ACHN (cell line): ENCODE data around the gene FCN1.
"Not testable (repeated sequence)": the region's sequence is repeated elsewhere in the genome, so short reads cannot be mapped to it uniquely, and the experiment has no call there.

Experiments used
- DNase-seq: peaks from one replicate; pipeline ENCODE4 v3.0.0-alpha.2; 2015
- in situ Hi-C: cut with HindIII; loops from 2 replicates; pipeline ENCODE4 v1.10.0; 2017; ENCODE audit warnings: low sequenced_read_pairs, low pct_ligation_motif_present, low pct_unique_long_range_greater_than_20kb

FCN1 gene

DNA sequence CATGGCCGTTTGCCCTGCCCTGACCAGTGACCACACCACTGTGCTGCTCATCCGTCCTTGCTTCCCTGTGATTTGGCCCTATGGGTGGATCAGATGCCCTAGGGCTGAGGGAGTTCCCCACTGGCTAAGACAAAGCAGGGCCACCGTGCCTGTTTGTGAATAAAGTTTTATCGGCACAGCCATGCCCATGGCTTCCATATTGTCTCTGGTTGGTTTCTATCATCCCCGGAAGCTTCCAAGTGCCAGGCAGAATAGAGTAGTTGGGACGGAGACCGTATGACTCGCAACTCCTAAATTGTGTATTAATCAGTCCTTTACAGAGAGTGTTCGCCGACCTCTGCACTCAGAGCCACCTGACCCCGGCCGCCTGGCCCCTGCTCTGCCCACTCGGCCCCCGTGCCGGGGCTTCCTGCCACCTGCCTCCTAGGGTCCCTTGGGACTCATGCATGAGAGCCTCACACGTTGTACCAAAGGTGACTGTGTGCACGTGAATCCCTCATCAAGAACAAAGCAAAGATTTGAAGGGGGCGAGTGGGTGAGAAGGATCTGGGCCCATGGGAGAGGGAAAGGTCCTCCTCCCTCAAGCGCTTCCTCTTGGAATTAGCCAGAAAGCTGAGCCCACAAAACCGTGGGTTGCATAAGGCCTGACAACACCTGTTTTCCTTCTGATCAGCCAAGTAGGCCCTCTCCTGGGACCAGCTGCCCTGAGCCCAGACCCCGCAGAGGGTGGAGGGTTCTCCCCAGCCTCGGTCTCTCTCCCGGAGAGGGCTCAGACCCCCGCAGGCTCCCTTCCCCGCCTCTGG is 48.8 kb downstream of the FCN1 start:
- in situ Hi-C loops, result no loop called here
- DNase-seq, result no peak

DNA sequence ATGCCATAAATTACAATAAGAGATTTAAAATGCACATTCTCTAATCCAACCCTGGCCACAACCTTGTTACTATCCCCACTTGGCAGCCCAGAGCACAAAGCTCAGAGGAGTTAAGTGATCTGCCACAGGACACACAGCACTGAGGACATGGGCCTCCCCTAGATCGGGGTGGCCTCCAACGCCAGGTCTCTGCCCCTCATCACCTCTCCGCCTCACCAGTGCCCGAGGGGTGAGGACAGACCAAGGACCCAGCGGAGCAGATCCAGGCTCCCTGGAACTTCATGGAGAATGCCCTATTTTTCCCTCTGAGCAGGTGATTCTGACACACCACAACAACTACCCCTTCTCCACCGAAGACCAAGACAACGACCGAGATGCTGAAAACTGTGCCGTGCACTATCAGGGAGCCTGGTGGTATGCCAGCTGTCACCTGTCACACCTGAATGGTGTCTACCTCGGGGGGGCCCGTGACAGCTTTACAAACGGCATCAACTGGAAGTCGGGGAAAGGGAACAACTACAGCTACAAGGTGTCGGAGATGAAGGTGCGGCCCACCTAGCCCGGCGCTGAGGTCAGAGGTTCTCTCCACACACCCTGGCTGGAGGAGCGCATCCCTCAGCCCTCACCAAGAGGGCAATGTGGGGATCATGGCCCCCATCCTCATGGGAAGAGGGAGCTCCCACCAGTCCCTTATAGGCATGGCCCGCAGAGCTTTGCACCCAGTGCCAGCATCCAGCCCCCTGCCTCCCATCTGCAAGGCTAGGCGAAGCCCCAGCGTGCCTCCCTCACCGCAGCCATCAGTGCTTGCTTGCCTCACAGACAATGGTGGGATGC is 49.6 kb downstream of the FCN1 start:
- in situ Hi-C loops, result no loop called here
- no peak for DNase-seq

DNA sequence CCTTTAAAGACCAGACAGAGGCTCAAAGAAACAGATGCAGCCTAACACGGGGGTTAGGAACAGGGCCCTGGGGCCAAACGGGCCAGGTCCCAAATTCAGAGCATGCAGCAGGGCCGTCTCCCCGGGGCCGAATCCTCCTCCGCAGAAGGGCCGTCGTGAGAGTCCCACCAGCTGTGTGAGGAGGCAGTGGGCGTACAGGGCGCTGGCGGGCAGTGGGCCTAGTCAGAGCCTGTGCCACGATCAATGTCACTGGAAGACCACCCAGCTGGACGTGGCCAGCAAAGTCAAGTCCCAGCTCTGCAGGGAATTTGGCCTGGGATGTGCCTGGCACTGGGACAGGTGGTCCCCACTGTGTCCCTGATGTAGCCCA is 52.9 kb downstream of the FCN1 start:
- in situ Hi-C loops, result no loop called here

DNA sequence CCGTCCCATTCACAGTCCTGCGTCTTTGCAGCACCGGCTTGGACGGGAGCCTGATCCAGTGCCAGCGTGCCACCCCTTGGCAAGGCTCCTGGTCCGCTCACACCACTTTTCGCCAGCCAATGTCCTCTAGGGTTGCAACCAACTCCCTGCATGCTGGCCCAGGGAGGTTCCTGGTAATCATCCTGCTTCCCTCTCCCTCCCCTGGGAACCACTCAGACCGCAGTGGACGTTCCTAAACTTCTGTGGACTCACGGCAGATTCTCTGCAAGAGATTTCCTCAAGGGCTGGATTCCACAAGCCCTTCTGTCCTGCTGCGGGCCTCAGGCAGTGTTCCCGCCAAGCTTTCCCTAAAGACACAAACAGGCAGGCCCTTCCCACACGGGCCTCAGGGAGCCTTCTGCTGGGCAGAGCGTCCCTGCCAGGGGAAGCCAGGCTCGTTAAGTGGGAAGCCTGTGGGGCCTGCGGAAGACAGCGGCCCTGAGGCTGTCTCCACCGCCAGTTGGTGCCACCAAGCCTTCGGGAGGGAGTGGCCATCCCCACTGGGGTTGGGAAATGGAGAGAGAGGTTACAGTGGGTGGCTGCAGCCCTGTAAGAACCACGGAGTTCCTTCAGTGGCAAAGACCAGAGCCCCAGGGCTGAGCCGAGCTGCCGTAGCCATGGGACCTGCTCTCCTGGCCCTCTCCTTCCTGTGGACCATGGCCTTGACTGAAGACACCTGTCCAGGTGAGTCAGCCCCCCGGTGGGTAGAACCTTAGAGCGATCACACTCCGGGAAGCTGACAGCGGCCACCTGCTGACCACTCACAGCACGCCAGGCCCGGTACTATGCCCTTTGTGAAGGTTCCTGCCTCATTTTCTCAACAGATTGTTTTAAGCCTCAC is 53.5 kb downstream of the FCN1 start:
- in situ Hi-C loops, result no loop called here
- no peak for DNase-seq

More for the DNA sequence above, 52.9 kb downstream of the FCN1 start:
- no peak for DNase-seq

DNA sequence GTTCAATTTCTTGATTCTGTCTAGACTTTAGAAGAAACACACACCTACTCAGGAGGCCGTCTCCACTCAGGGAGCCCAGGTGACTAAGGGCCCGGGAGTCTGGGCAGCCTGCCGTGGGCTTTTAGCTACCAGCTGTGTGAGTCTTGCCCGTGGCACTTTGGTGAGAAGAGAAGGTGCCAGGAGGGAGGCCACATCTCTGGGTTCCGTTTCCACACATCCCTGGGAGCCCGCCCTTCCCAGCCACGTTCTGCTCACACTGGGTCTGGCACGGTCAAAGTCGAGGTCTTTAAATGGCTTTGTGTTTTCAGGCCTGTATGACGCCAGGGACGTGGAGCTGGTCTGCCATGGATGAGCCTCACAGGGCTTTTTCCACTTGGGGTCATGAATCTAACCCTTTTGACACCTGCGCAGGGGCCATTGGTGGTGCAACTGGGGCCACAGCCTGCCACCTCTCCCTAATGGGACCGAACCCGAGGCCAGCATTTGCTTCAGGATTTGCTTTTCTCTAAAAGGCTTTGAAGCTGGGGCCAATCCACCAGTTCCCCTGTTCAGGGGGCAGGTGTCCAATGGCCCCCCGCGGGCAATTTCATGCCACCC is 54.3 kb downstream of the FCN1 start:
- DNase-seq, result no peak
- in situ Hi-C loops, result no loop called here

DNA sequence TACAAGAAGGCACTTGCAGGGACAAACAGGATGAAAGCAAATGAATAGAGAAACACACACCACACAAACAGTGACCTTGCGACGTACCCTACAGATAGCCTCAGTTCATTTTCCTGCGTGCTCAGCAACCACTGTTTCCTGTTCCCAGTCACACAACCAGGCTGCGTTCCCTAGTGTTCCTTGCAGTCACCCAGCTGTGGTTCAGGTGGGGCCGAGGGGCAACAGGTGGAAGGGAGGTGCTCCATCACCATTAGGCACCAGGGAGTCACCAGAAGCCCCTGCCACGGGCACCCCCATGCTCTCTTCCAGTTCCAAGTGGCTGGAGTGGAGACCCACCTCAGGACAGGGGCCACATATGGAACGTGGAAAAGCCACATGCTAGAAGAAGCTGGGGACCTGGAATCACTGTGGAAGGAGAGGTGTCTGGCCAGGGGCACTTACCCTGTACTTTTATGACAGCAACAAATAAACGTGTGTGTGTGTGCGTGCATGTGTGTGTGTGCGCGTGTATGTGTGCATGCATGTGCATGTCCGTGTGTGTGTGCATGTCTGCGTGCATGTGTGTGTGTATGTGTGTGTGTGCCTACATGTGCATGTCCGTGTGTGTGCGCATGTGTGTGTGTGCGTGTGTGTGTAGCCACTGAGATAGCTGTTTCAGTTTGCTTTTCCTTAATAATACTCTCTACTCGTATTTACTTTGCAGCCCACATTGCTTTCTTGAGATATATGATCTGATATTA is 55.9 kb downstream of the FCN1 start:
- no peak for DNase-seq
- in situ Hi-C loops, result no loop called here

DNA sequence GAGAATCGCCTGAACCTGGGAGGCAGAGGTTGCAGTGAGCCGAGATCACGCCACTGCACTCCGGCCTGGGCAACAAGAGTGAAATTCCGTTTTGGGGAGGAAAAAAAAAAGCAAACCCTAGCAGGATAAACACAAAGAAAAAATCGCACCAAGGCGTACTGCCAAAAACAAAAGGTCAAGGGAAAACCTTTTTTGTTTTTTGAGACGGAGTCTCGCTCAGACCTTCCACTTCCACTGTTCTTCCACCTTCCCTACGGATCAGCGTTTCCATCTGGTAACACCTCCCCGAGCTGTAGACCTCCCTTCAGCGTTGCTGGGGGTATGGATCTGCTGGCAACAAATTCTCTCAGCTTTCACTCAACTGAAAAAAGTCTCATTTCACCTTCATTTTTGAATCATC is 57.2 kb downstream of the FCN1 start:
- in situ Hi-C loops, result no loop called here
- DNase-seq, result no peak

DNA sequence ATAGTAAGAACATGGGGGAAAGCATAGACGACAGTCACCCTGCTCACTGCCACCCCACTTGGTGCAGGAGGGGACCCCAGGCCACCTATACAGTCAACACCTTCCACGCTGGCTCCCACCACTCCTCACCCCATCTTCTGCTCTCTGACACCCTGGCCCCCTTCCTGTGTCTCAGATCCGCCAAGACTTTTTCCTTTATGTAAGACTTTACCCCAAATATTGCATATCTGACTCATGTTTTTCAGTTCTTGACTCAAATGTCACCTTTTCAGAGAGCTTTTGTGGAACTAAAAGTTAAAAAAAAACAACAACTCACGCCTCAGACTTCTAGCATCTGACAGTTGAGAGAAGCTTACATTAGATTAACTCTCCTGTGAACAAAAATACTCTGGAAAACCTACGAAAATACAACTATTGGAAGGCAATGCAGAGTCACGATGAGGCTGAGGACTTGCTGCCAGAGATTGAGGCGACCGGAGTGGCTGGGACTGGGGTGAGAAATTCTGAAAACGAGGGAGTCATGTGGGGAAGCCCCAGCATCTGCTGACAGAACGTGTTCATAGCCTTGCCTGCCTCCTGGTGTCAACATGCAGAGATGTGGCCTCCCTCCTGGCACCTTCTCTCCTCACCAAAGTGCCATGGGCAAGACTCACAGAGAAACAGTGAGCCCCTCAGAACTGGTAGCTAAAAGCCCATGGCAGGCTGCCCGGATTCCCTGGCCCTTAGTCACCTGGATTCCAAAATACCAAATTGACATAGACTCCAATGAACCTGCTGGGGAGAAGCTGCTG is 59.5 kb downstream of the FCN1 start:
- in situ Hi-C loops, result no loop called here
- no peak for DNase-seq

DNA sequence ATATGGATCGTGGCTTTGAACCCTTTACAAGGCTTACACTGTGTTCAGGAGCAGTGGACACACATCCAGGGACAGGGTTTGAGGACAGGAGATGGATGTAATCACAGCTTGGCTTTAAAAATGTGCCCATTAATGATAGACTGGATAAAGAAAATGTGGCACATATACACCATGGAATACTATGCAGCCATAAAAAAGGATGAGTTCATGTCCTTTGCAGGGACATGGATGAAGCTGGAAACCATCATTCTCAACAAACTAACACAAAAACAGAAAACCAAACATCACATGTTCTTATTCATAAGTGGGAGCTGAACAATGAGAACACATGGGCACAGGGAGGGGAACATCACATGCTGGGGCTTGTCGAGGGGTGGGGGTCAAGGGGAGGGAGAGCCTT is 60.3 kb downstream of the FCN1 start:
- DNase-seq, in situ Hi-C loops: not testable (repeated sequence)

DNA sequence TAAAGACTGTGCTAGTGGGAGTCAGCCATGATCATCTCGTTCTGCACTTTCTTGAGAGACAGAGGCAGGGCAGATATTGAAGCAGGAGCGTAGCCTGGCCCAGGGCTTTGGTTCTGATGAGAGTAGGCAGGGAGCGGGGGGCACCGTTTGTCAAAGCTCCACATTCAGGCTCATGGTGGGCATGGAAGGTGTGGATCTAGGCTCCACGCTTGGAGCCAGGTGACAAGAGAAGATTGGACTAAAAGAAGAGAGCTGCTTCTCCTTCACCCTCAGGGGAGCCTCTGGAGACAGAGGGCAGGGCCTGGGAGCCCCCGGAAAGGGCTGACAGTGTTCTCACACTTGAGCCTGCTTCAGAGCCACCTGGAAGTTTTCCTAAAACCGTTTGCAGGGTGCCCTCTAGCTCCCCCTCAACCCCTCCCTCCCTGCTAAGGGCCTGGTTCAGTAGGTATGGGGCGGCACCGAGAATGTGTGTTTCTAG is 61.8 kb downstream of the FCN1 start:
- no peak for DNase-seq
- in situ Hi-C loops, result no loop called here
